MCF 10A (cell line): ENCODE results near the gene SETD3. TPM values are rescaled to one million over a fixed set of nuclear protein-coding genes. Genes with fewer than 3 reads are reported as not detected.

Experiments used
- BruUV-seq: library from RNA; stranded (reverse); fragments of 400-500 nt; replicated peaks from 2 replicates; lab custom pipeline; 2021; lab: Mats Ljungman, UMichigan
- CTCF ChIA-PET: fragments of 300-600 bp; sonication (Branson Sonifier 250); formaldehyde crosslinking; extraction: SDS; loops from one replicate; lab custom pipeline; 2021; ENCODE audit warnings: antibody characterized with exemption, inconsistent platforms; lab: Yijun Ruan, JAX
- POLR2A ChIA-PET: fragments of 300-600, 350-650 bp; sonication (Branson Sonifier 250); formaldehyde crosslinking; extraction: SDS; loops from one replicate; lab custom pipeline; 2020; ENCODE audit warnings: antibody characterized with exemption, inconsistent platforms; lab: Yijun Ruan, JAX
- DNase-seq: peaks from one replicate; pipeline ENCODE4 v3.0.0-alpha.2; 2018; ENCODE audit not compliant: unreplicated experiment
- H3K27ac Mint-ChIP-seq: one replicate; pipeline ENCODE4 v1.8.0; 2022; ENCODE audit warnings: mild to moderate bottlenecking, low read depth, mixed read lengths; ENCODE audit not compliant: unreplicated experiment
- H3K27me3 Mint-ChIP-seq: one replicate; pipeline ENCODE4 v1.8.0; 2022; ENCODE audit warnings: mixed read lengths; ENCODE audit not compliant: insufficient read depth, unreplicated experiment
- H3K36me3 Mint-ChIP-seq: one replicate; pipeline ENCODE4 v1.8.0; 2022; ENCODE audit warnings: mild to moderate bottlenecking, moderate library complexity, mixed read lengths; ENCODE audit not compliant: insufficient read depth, unreplicated experiment
- H3K4me1 Mint-ChIP-seq: one replicate; pipeline ENCODE4 v1.8.0; 2022; ENCODE audit warnings: mixed read lengths; ENCODE audit not compliant: insufficient read depth, unreplicated experiment
- H3K4me3 Mint-ChIP-seq: one replicate; pipeline ENCODE4 v1.8.0; 2022; ENCODE audit warnings: mild to moderate bottlenecking, moderate library complexity, mixed read lengths; ENCODE audit not compliant: unreplicated experiment
- H3K9me3 Mint-ChIP-seq: one replicate; pipeline ENCODE4 v1.8.0; 2022; ENCODE audit warnings: mixed read lengths; ENCODE audit not compliant: unreplicated experiment
- CTCF ChIP-seq: fragments of 200-600 bp; IDR thresholded peaks from one replicate; pipeline ENCODE4 v1.8.0; 2022; ENCODE audit warnings: antibody characterized with exemption, mild to moderate bottlenecking; ENCODE audit not compliant: unreplicated experiment
- intact Hi-C: fragments of 100-400 bp; cut with micrococcal nuclease; formaldehyde crosslinking; loops from 2 replicates; pipeline ENCODE4 v1.14.1; 2022
- total RNA-seq: library from RNA; stranded (reverse); gene quantifications from 2 replicates; pipeline ENCODE4 v1.2.3, GENCODE V29; 2022

Gene SETD3
- total RNA-seq, 1 experiment from 2014 or later: 50.6 TPM

- ChIA-PET POLR2A (interaction anchor here (1.4 to 3.4 kb wide), 2 partner anchors 16 to 20 kb away, joined by 3 to 24 read pairs; partner anchors contain the start of genes CCNK and SETD3), CTCF (no interaction called here)
- DNase-seq: peak; percentile 5
- Mint-ChIP-seq H3K36me3 (peaks cover 59% of the 10 kb centered on the region), H3K4me3 (no peak overlapping the region), H3K27me3 (no peaks in the 10 kb centered on the region), H3K27ac (peak overlapping the region; percentile 67), H3K4me1 (peaks cover 17% of the 10 kb centered on the region), H3K9me3 (no peaks in the 10 kb centered on the region)
- TF ChIP-seq CTCF: no peak
- BruUV-seq: no TSS peak
- intact Hi-C loops: no loop called here
These were observed 19.9 kb downstream of the SETD3 start for GRCh38 chr14:99460793-99461192.

GRCh38 chr14:99459481-99460100, 21.1 kb downstream of the SETD3 start:
- no peaks in the 10 kb centered on the region for H3K27me3 Mint-ChIP-seq
- H3K36me3 Mint-ChIP-seq: peaks cover 55% of the 10 kb centered on the region
- H3K4me3 Mint-ChIP-seq: no peak overlapping the region
- H3K9me3 Mint-ChIP-seq: no peaks in the 10 kb centered on the region
- H3K4me1 Mint-ChIP-seq: peaks cover 22% of the 10 kb centered on the region
- ChIA-PET CTCF (interaction anchor here (0.8 to 1.1 kb wide), 2 partner anchors 19 to 44 kb away, joined by 3 read pairs; no protein-coding TSS in a partner anchor), POLR2A (interaction anchor here (0.9 kb wide), 1 partner anchor 21 kb away, joined by 3 read pairs; the partner anchor contains the start of genes CCNK and SETD3)
- no peak for TF ChIP-seq CTCF
- no TSS peak for BruUV-seq
- no peak for DNase-seq
- intact Hi-C loops: no loop called here
- no peak overlapping the region for H3K27ac Mint-ChIP-seq

- intact Hi-C loops: no loop called here
- no peak for TF ChIP-seq CTCF
- Mint-ChIP-seq H3K27me3 (no peaks in the 10 kb centered on the region), H3K4me3 (no peak overlapping the region), H3K27ac (no peak overlapping the region), H3K36me3 (peaks cover 37% of the 10 kb centered on the region), H3K9me3 (no peaks in the 10 kb centered on the region), H3K4me1 (peaks cover 5% of the 10 kb centered on the region)
- ChIA-PET POLR2A (no interaction called here), CTCF (no interaction called here)
- BruUV-seq: no TSS peak
- peak; percentile 6 for DNase-seq
These were observed 26.4 kb downstream of the SETD3 start for GRCh38 chr14:99454246-99454645.

GRCh38 chr14:99452968-99453367, 27.7 kb downstream of the SETD3 start:
- Mint-ChIP-seq H3K4me3 (no peak overlapping the region), H3K36me3 (peaks cover 40% of the 10 kb centered on the region), H3K27me3 (no peaks in the 10 kb centered on the region), H3K9me3 (no peaks in the 10 kb centered on the region), H3K27ac (no peak overlapping the region), H3K4me1 (peaks cover 5% of the 10 kb centered on the region)
- intact Hi-C loops: no loop called here
- no peak for DNase-seq
- no peak for TF ChIP-seq CTCF
- no TSS peak for BruUV-seq
- ChIA-PET POLR2A (no interaction called here), CTCF (interaction anchor here (0.5 kb wide), 1 partner anchor 8 kb away, joined by 3 read pairs; no protein-coding TSS in a partner anchor)
